K562 (cell line): ENCODE measurements around the gene SLC9A1. TPM values are rescaled to one million over a fixed set of nuclear protein-coding genes. Genes with fewer than 3 reads are reported as not detected.

Experiments
- CC2D1A ChIP-seq: fragments of 450-650 bp; IDR thresholded peaks from 2 replicates; pipeline ENCODE4 v1.6.1; 2017; ENCODE audit warnings: mild to moderate bottlenecking
- CEBPG ChIP-seq, 3 experiments: fragments of 200-800 bp in 1 of 3; sonication (Bioruptor generic) in 1 of 3; sonication (generic) in 1 of 3; formaldehyde crosslinking in 1 of 3; IDR thresholded peaks in 2 of 3; conservative IDR thresholded peaks in 1 of 3; 2 replicates each; pipeline versions ENCODE4 v1.6.1 to v1.8.0; 2016 to 2022; ENCODE audit warnings: missing compliant biosample characterization in 2 of 3, missing genetic modification characterization in 2 of 3, mild to moderate bottlenecking in 1 of 3, missing genetic modification reagents in 1 of 3
- FOXA3 ChIP-seq, 2 experiments: fragments of 450-650 bp in 1 of 2; sonication (generic) in 1 of 2; formaldehyde crosslinking; IDR thresholded peaks in 1 of 2; conservative IDR thresholded peaks in 1 of 2; 2 replicates each; pipeline versions ENCODE4 v1.4.0 to v1.8.0; 2020 to 2022; ENCODE audit warnings: mild to moderate bottlenecking in 2 of 2, missing genetic modification reagents in 1 of 2
- KDM1A ChIP-seq, 2 experiments: fragments of 450-650 bp; IDR thresholded peaks; 2 replicates each; pipeline ENCODE4 v1.6.1; 2016; ENCODE audit warnings: mild to moderate bottlenecking in 2 of 2
- PHB ChIP-seq: fragments of 250-450 bp; sonication (Bioruptor Pico); IDR thresholded peaks from 2 replicates; pipeline ENCODE4 v1.5.0; 2021
- SP1 ChIP-seq: sonication (generic); formaldehyde crosslinking; IDR thresholded peaks from 2 replicates; pipeline ENCODE4 v1.8.1; 2022; ENCODE audit warnings: mild to moderate bottlenecking, missing genetic modification reagents
- polyA plus RNA-seq, 8 experiments: library from polyadenylated mRNA; depleted of rRNA in 4 of 8; stranded (reverse) in 5 of 8; unstranded in 3 of 8; fragments of >200 nt; fragmentation: Nextera tagmentation in 2 of 8; fragmentation: Illumina TruSeq in 1 of 8; extraction: Ambion mirVana in 2 of 8; extraction: Trizol in 1 of 8; gene quantifications; 2 replicates each; pipeline versions ENCODE4 v1.2.1 to v1.2.3, GENCODE V29; 2011 to 2014; ENCODE audit warnings: inconsistent platforms in 1 of 8, missing spikeins in 1 of 8
- total RNA-seq, 7 experiments: library from RNA; depleted of rRNA in 6 of 7; stranded (reverse); fragments of >200 nt in 6 of 7; fragmentation: Illumina TruSeq in 2 of 7; extraction: Trizol in 2 of 7; gene quantifications; 2 replicates each; pipeline versions ENCODE4 v1.2.1 to v1.2.3, GENCODE V29; 2011 to 2021; ENCODE audit warnings: low replicate concordance in 1 of 7
- TF ChIP-seq, protein P1 (sequence below): IDR thresholded peaks from 2 replicates; pipeline ENCODE4 v1.6.1; 2012; ENCODE audit warnings: low read depth, low read length, improper control_type of control experiment, borderline replicate concordance
- TF ChIP-seq, protein P2 (sequence below): fragments of 200-600 bp; sonication (generic); IDR thresholded peaks from one replicate; pipeline ENCODE4 v1.6.1; 2012; ENCODE audit warnings: mild to moderate bottlenecking, low read depth, low read length, inconsistent platforms
- TF ChIP-seq, protein P3 (sequence below), 2 experiments: IDR thresholded peaks; 2 replicates each; pipeline ENCODE4 v1.6.1; 2011; ENCODE audit warnings: borderline replicate concordance in 1 of 2, control low read depth in 1 of 2, low read depth in 1 of 2, low read length in 1 of 2, mild to moderate bottlenecking in 1 of 2, mixed read lengths in 1 of 2, moderate library complexity in 1 of 2; ENCODE audit not compliant: insufficient read depth in 1 of 2, insufficient read length in 1 of 2, poor library complexity in 1 of 2, severe bottlenecking in 1 of 2; ENCODE audit errors: extremely low read depth in 1 of 2
- TF ChIP-seq, protein P4 (sequence below), 2 experiments: fragments of 450-650 bp in 1 of 2; sonication (generic) in 1 of 2; formaldehyde crosslinking in 1 of 2; IDR thresholded peaks in 1 of 2; conservative IDR thresholded peaks in 1 of 2; 2 replicates each; pipeline versions ENCODE4 v1.6.1 to v1.8.1; 2016 to 2023; ENCODE audit warnings: mild to moderate bottlenecking in 2 of 2, moderate library complexity in 2 of 2, inconsistent platforms in 1 of 2, missing genetic modification reagents in 1 of 2

Gene SLC9A1
- total and polyA plus RNA-seq, 9 of the 15 experiments (the other 6 are each of a cell fraction or from before 2014, with no cell fraction given): 0.59 to 14.4 (median 2.0) TPM

DNA sequence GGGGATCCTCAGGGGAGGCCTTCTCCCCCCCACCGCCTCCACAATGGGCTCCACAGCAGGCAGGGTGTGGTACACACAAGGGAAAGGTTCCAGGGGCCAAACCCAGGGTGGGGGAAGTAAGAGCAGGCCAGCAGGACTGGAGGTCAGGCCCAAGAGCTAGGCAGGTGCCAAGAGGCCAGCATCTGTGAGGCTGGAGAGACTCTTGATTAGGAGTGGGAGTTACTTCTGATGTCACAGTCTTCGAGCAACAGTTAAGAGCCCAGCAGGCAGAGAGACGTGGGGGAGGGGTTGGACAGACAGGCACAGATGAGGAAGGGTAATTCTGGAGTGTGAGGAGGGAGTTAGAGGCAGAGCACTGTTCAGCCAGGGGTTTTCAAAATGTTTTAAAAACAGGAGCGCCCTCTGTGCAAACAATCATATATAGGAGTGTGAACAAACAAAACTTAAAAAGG is 55.8 kb downstream of the SLC9A1 start (continued):
- TF ChIP-seq, protein P1, sequence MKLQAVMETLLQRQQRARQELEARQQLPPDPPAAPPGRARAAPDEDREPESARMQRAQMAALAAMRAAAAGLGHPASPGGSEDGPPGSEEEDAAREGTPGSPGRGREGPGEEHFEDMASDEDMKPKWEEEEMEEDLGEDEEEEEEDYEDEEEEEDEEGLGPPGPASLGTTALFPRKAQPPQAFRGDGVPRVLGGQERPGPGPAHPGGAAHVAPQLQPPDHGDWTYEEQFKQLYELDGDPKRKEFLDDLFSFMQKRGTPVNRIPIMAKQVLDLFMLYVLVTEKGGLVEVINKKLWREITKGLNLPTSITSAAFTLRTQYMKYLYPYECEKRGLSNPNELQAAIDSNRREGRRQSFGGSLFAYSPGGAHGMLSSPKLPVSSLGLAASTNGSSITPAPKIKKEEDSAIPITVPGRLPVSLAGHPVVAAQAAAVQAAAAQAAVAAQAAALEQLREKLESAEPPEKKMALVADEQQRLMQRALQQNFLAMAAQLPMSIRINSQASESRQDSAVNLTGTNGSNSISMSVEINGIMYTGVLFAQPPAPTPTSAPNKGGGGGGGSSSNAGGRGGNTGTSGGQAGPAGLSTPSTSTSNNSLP: no peak
- TF ChIP-seq PHB (CRISPR knock-in tag) (no peak), SP1 (no peak), CC2D1A (peak; percentile 57; the same call in 1 of the 2 replicates), KDM1A (IDR thresholded peaks at IDR 0.05) (peak; percentile 62 to 71; a peak in 2 of 4 replicates), FOXA3 (CRISPR knock-in tag; conservative IDR thresholded peaks at IDR 0.05 in 1 of 2, IDR thresholded peaks at IDR 0.05 in 1 of 2) (no peak), CEBPG (CRISPR knock-in tag; IDR thresholded peaks at IDR 0.05) (no peak), CEBPG (tag; conservative IDR thresholded peaks at IDR 0.05 in 1 of 2, IDR thresholded peaks at IDR 0.05 in 1 of 2) (0 out of 4 replicates have a peak, but pooled peaks have one; percentile 3 to 6)
- TF ChIP-seq, protein P2, sequence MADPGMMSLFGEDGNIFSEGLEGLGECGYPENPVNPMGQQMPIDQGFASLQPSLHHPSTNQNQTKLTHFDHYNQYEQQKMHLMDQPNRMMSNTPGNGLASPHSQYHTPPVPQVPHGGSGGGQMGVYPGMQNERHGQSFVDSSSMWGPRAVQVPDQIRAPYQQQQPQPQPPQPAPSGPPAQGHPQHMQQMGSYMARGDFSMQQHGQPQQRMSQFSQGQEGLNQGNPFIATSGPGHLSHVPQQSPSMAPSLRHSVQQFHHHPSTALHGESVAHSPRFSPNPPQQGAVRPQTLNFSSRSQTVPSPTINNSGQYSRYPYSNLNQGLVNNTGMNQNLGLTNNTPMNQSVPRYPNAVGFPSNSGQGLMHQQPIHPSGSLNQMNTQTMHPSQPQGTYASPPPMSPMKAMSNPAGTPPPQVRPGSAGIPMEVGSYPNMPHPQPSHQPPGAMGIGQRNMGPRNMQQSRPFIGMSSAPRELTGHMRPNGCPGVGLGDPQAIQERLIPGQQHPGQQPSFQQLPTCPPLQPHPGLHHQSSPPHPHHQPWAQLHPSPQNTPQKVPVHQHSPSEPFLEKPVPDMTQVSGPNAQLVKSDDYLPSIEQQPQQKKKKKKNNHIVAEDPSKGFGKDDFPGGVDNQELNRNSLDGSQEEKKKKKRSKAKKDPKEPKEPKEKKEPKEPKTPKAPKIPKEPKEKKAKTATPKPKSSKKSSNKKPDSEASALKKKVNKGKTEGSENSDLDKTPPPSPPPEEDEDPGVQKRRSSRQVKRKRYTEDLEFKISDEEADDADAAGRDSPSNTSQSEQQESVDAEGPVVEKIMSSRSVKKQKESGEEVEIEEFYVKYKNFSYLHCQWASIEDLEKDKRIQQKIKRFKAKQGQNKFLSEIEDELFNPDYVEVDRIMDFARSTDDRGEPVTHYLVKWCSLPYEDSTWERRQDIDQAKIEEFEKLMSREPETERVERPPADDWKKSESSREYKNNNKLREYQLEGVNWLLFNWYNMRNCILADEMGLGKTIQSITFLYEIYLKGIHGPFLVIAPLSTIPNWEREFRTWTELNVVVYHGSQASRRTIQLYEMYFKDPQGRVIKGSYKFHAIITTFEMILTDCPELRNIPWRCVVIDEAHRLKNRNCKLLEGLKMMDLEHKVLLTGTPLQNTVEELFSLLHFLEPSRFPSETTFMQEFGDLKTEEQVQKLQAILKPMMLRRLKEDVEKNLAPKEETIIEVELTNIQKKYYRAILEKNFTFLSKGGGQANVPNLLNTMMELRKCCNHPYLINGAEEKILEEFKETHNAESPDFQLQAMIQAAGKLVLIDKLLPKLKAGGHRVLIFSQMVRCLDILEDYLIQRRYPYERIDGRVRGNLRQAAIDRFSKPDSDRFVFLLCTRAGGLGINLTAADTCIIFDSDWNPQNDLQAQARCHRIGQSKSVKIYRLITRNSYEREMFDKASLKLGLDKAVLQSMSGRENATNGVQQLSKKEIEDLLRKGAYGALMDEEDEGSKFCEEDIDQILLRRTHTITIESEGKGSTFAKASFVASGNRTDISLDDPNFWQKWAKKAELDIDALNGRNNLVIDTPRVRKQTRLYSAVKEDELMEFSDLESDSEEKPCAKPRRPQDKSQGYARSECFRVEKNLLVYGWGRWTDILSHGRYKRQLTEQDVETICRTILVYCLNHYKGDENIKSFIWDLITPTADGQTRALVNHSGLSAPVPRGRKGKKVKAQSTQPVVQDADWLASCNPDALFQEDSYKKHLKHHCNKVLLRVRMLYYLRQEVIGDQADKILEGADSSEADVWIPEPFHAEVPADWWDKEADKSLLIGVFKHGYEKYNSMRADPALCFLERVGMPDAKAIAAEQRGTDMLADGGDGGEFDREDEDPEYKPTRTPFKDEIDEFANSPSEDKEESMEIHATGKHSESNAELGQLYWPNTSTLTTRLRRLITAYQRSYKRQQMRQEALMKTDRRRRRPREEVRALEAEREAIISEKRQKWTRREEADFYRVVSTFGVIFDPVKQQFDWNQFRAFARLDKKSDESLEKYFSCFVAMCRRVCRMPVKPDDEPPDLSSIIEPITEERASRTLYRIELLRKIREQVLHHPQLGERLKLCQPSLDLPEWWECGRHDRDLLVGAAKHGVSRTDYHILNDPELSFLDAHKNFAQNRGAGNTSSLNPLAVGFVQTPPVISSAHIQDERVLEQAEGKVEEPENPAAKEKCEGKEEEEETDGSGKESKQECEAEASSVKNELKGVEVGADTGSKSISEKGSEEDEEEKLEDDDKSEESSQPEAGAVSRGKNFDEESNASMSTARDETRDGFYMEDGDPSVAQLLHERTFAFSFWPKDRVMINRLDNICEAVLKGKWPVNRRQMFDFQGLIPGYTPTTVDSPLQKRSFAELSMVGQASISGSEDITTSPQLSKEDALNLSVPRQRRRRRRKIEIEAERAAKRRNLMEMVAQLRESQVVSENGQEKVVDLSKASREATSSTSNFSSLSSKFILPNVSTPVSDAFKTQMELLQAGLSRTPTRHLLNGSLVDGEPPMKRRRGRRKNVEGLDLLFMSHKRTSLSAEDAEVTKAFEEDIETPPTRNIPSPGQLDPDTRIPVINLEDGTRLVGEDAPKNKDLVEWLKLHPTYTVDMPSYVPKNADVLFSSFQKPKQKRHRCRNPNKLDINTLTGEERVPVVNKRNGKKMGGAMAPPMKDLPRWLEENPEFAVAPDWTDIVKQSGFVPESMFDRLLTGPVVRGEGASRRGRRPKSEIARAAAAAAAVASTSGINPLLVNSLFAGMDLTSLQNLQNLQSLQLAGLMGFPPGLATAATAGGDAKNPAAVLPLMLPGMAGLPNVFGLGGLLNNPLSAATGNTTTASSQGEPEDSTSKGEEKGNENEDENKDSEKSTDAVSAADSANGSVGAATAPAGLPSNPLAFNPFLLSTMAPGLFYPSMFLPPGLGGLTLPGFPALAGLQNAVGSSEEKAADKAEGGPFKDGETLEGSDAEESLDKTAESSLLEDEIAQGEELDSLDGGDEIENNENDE: no peak
- TF ChIP-seq, protein P3, sequence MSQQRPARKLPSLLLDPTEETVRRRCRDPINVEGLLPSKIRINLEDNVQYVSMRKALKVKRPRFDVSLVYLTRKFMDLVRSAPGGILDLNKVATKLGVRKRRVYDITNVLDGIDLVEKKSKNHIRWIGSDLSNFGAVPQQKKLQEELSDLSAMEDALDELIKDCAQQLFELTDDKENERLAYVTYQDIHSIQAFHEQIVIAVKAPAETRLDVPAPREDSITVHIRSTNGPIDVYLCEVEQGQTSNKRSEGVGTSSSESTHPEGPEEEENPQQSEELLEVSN (IDR thresholded peaks at IDR 0.05; ENCODE audit: borderline replicate concordance in 1 of 2, extremely low read depth in 1 of 2, insufficient read depth in 1 of 2, insufficient read length in 1 of 2, low read depth in 1 of 2, low read length in 1 of 2, poor library complexity in 1 of 2, severe bottlenecking in 1 of 2): peak in 1 of 2 experiments; percentile 18
- TF ChIP-seq, protein P4, sequence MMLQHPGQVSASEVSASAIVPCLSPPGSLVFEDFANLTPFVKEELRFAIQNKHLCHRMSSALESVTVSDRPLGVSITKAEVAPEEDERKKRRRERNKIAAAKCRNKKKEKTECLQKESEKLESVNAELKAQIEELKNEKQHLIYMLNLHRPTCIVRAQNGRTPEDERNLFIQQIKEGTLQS (IDR thresholded peaks at IDR 0.05): peak; percentile 47; the same call in 1 of the 2 replicates
- TF ChIP-seq, protein P4 (CRISPR knock-in tag; conservative IDR thresholded peaks at IDR 0.05): no peak
